Measurements from ENCODE around the gene CCNI. TPM values are rescaled to one million over a fixed set of nuclear protein-coding genes. Genes with fewer than 3 reads are reported as not detected.

CCNI gene
- total RNA-seq, 3 donors from 2014 or later = 267 to 346 (median 271) TPM

DNA sequence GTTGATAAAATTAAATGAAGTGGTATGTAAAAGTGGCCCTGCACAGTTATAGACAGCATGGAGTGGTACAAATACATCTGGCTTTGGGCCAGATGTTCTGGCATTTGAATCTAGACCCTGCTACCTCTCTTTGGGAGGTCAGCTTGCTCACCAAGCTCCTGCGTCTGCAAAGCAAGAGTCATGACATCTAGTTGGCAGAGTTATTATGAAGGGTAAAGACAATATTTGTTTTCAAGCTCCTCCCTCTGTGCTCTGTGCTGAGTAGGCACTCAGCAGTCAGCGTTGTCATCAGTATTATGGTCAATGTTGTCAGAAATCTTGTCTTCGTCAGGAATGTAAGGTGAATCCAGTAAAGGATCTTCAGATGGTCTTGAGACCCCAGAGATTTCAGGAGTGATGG is 55.8 kb downstream of the CCNI start:
- no peaks in the 10 kb centered on the region for H3K9me3 ChIP-seq
- no peaks in the 10 kb centered on the region for H3K4me1 ChIP-seq
- intact Hi-C loops (cut with DNase I; ENCODE audit: low total_unique reads) = loop anchor here (5.0 kb wide), 1 partner anchor 622 kb away; no protein-coding TSS in a partner anchor
- no peaks in the 10 kb centered on the region for H3K36me3 ChIP-seq
- no peak for DNase-seq (ENCODE audit: low spot score in 2 of 2)
- H3K4me3 ChIP-seq = no peak overlapping the region
- H3K27ac ChIP-seq = no peak overlapping the region
- H3K27me3 ChIP-seq = no peaks in the 10 kb centered on the region
- TF ChIP-seq, protein P1, sequence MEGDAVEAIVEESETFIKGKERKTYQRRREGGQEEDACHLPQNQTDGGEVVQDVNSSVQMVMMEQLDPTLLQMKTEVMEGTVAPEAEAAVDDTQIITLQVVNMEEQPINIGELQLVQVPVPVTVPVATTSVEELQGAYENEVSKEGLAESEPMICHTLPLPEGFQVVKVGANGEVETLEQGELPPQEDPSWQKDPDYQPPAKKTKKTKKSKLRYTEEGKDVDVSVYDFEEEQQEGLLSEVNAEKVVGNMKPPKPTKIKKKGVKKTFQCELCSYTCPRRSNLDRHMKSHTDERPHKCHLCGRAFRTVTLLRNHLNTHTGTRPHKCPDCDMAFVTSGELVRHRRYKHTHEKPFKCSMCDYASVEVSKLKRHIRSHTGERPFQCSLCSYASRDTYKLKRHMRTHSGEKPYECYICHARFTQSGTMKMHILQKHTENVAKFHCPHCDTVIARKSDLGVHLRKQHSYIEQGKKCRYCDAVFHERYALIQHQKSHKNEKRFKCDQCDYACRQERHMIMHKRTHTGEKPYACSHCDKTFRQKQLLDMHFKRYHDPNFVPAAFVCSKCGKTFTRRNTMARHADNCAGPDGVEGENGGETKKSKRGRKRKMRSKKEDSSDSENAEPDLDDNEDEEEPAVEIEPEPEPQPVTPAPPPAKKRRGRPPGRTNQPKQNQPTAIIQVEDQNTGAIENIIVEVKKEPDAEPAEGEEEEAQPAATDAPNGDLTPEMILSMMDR (IDR thresholded peaks at IDR 0.05) = no peak
- no peak for TF ChIP-seq POLR2A (IDR thresholded peaks at IDR 0.05)
- TF ChIP-seq POLR2AphosphoS5 (IDR thresholded peaks at IDR 0.05) = no peak

DNA sequence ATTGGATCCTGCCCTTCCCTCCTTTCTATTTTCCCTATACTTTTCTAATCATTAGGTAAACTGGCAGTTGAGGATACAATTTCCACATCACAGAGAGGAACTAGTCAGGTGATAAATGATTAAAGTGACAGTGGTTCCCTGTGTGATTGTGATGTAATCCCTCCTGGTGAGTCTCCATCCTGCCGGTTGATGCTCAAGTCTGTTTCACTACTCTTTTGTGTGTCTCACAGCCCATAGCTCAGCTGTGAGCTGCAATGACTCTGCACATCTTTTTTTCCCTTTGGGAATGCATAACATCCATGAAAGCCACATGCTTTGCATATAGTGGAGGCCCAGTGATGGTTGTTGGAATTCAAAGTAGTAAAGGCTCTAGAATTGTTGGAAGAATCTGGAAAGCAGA is 60.4 kb downstream of the CCNI start:
- H3K9me3 ChIP-seq = no peaks in the 10 kb centered on the region
- intact Hi-C loops (cut with DNase I; ENCODE audit: low total_unique reads) = no loop called here
- no peak overlapping the region for H3K4me3 ChIP-seq
- DNase-seq (ENCODE audit: low spot score in 2 of 2) = no peak
- H3K36me3 ChIP-seq = no peaks in the 10 kb centered on the region
- no peaks in the 10 kb centered on the region for H3K27me3 ChIP-seq
- TF ChIP-seq, protein P1 (IDR thresholded peaks at IDR 0.05) = no peak
- TF ChIP-seq POLR2AphosphoS5 (IDR thresholded peaks at IDR 0.05) (no peak), POLR2A (IDR thresholded peaks at IDR 0.05) (no peak)
- peaks cover 0 to 4% of the 10 kb centered on the region in 2 donors for H3K4me1 ChIP-seq
- no peak overlapping the region for H3K27ac ChIP-seq

DNA sequence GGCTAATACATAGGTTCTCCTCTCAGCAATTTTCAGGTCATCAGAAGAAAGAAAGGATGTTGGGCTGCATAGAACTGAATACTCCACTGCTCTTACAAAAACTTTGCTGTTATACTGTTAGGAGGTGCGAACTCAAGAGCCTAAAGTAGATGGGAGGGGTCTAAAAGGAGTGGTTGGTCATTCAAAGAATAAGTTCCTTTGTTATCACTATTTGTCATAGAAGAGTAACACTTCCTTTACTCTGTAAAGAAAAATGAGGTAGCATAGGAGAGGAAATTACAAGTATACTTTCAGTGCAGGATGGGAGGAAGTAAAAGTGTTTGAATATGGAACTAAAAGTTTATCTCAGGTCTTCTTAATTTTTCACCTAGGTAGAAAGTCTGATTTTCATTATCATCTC is 61.5 kb downstream of the CCNI start:
- peaks cover 0 to 8% of the 10 kb centered on the region in 2 donors for H3K4me1 ChIP-seq
- H3K27me3 ChIP-seq = no peaks in the 10 kb centered on the region
- H3K36me3 ChIP-seq = no peaks in the 10 kb centered on the region
- intact Hi-C loops (cut with DNase I; ENCODE audit: low total_unique reads) = no loop called here
- H3K27ac ChIP-seq = no peak overlapping the region
- H3K9me3 ChIP-seq = no peaks in the 10 kb centered on the region
- DNase-seq (ENCODE audit: low spot score in 2 of 2) = no peak
- TF ChIP-seq POLR2AphosphoS5 (IDR thresholded peaks at IDR 0.05) (no peak), POLR2A (IDR thresholded peaks at IDR 0.05) (no peak)
- TF ChIP-seq, protein P1 (IDR thresholded peaks at IDR 0.05) = no peak
- no peak overlapping the region for H3K4me3 ChIP-seq

DNA sequence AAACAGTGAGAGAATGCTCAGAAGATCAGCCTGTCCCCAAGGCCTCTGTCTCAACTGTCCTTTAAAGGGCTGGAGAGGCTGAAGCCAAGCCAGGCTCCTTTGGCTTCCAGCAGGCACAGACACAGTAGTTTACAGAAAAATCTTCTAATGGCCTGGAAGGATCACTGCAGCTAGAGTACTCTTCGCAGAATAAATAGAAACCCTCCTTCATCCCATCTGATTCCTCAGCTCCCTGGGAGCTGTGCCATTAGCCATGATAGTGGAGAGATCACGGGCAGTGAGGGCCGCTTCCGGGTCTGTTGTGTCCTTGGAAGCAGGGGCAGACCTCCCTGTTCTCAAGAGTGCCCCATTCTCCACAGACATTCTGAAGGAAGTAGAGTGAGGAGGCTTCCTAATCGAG is 63.1 kb downstream of the CCNI start:
- no peaks in the 10 kb centered on the region for H3K36me3 ChIP-seq
- intact Hi-C loops (cut with DNase I; ENCODE audit: low total_unique reads) = no loop called here
- DNase-seq (ENCODE audit: low spot score in 2 of 2) = no peak

DNA sequence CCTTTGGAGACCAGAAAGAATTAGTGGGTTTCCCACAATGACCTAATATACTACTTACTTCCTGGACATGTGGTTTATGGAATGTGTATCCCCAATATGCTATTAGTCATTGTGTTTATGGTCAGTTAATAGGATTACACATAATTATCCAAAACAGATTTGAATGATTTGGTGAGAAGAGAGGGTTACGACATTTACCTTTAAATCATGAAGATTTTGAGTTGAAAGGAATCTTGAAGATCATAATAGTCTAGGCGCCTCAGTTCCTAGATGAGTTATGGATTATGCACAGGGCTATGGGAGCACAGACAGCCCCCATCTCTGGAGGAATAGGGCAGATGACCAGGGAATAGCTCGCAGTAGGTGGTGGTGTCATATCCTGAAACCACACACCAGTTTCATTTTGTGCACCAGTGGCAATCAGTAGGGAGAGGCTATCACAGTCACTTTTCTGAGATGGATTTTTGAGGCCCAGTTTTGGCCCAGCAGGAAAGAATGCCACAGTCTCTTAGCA is 64.9 kb downstream of the CCNI start:
- Histone ChIP-seq H3K4me1 (peaks cover 0 to 8% of the 10 kb centered on the region in 2 donors), H3K9me3 (no peaks in the 10 kb centered on the region), H3K4me3 (no peak overlapping the region), H3K36me3 (no peaks in the 10 kb centered on the region), H3K27me3 (no peaks in the 10 kb centered on the region), H3K27ac (no peak overlapping the region)
- no peak for DNase-seq (ENCODE audit: low spot score in 2 of 2)
- intact Hi-C loops (cut with DNase I; ENCODE audit: low total_unique reads) = no loop called here
- TF ChIP-seq, protein P1 (IDR thresholded peaks at IDR 0.05) = no peak
- TF ChIP-seq POLR2AphosphoS5 (IDR thresholded peaks at IDR 0.05) (no peak), POLR2A (IDR thresholded peaks at IDR 0.05) (no peak)

More for the DNA sequence above, 63.1 kb downstream of the CCNI start:
- Histone ChIP-seq H3K27ac (no peak overlapping the region), H3K27me3 (no peaks in the 10 kb centered on the region), H3K9me3 (no peaks in the 10 kb centered on the region), H3K4me3 (no peak overlapping the region), H3K4me1 (peaks cover 0 to 8% of the 10 kb centered on the region in 2 donors)
- no peak for TF ChIP-seq POLR2AphosphoS5 (IDR thresholded peaks at IDR 0.05)
- no peak for TF ChIP-seq POLR2A (IDR thresholded peaks at IDR 0.05)
- TF ChIP-seq, protein P1 (IDR thresholded peaks at IDR 0.05) = no peak
